ENCODE data around the gene PPP2R2D. TPM values are rescaled to one million over a fixed set of nuclear protein-coding genes. Genes with fewer than 3 reads are reported as not detected.

The PPP2R2D gene
- total RNA-seq, 2 experiments from 2014 or later: 31.6 to 32.3 TPM

- CTCF ChIA-PET: no interaction called here
- H3K4me1 Mint-ChIP-seq (ENCODE audit: low read depth): no peaks in the 10 kb centered on the region
- H3K4me3 Mint-ChIP-seq: no peak overlapping the region
- H3K9me3 Mint-ChIP-seq: no peaks in the 10 kb centered on the region
- POLR2A ChIA-PET: no interaction called here
- H3K27me3 Mint-ChIP-seq: peaks cover 4% of the 10 kb centered on the region
- H3K27ac Mint-ChIP-seq: no peak overlapping the region
- intact Hi-C loops (cut with micrococcal nuclease): no loop called here
- ATAC-seq (no peak), DNase-seq (no peak)
- TF ChIP-seq CTCF (IDR thresholded peaks at IDR 0.05): no peak
- H3K36me3 Mint-ChIP-seq (ENCODE audit: low read depth): no peaks in the 10 kb centered on the region
These were observed 32.4 kb upstream of the PPP2R2D start for GRCh38 chr10:131868436-131868835.

GRCh38 chr10:131869344-131869743 lies 31.5 kb upstream of the PPP2R2D start:
- no peak overlapping the region for H3K27ac Mint-ChIP-seq
- POLR2A ChIA-PET: no interaction called here
- H3K4me1 Mint-ChIP-seq (ENCODE audit: low read depth): no peaks in the 10 kb centered on the region

GRCh38 chr10:131870411-131870810 lies 30.4 kb upstream of the PPP2R2D start:
- Mint-ChIP-seq H3K9me3 (no peaks in the 10 kb centered on the region), H3K27ac (no peak overlapping the region), H3K4me3 (no peak overlapping the region), H3K36me3 (ENCODE audit: low read depth) (no peaks in the 10 kb centered on the region), H3K4me1 (ENCODE audit: low read depth) (peaks cover 4% of the 10 kb centered on the region), H3K27me3 (peaks cover 3% of the 10 kb centered on the region)
- no peak for ATAC-seq
- POLR2A ChIA-PET: no interaction called here
- CTCF ChIA-PET: interaction anchor here (0.8 to 1.2 kb wide), 2 partner anchors 9 to 10 kb away, joined by 3 read pairs; no protein-coding TSS in a partner anchor
- DNase-seq: no peak
- no peak for TF ChIP-seq CTCF (IDR thresholded peaks at IDR 0.05)
- intact Hi-C loops (cut with micrococcal nuclease): no loop called here

More at GRCh38 chr10:131869344-131869743, 31.5 kb upstream of the PPP2R2D start:
- Mint-ChIP-seq H3K4me3 (no peak overlapping the region), H3K9me3 (no peaks in the 10 kb centered on the region), H3K36me3 (ENCODE audit: low read depth) (no peaks in the 10 kb centered on the region), H3K27me3 (peaks cover 3% of the 10 kb centered on the region)
- ATAC-seq (no peak), DNase-seq (no peak)
- CTCF ChIA-PET: no interaction called here
- no peak for TF ChIP-seq CTCF (IDR thresholded peaks at IDR 0.05)
- intact Hi-C loops (cut with micrococcal nuclease): no loop called here

- H3K27ac Mint-ChIP-seq: no peak overlapping the region
- no peaks in the 10 kb centered on the region for H3K9me3 Mint-ChIP-seq
- no peak for TF ChIP-seq CTCF (IDR thresholded peaks at IDR 0.05)
- DNase-seq (no peak), ATAC-seq (no peak)
- no peaks in the 10 kb centered on the region for H3K36me3 Mint-ChIP-seq (ENCODE audit: low read depth)
- POLR2A ChIA-PET: no interaction called here
- H3K4me3 Mint-ChIP-seq: no peak overlapping the region
- intact Hi-C loops (cut with micrococcal nuclease): no loop called here
- H3K4me1 Mint-ChIP-seq (ENCODE audit: low read depth): peaks cover 4% of the 10 kb centered on the region
- peaks cover 2% of the 10 kb centered on the region for H3K27me3 Mint-ChIP-seq
- CTCF ChIA-PET: interaction anchor here (0.7 to 1.2 kb wide), 2 partner anchors 9 to 15 kb away, joined by 3 read pairs; no protein-coding TSS in a partner anchor
These were observed 29.8 kb upstream of the PPP2R2D start for GRCh38 chr10:131870831-131871672.

GRCh38 chr10:131871673-131872005 lies 29.2 kb upstream of the PPP2R2D start:
- Mint-ChIP-seq H3K4me1 (ENCODE audit: low read depth) (peaks cover 4% of the 10 kb centered on the region), H3K36me3 (ENCODE audit: low read depth) (no peaks in the 10 kb centered on the region), H3K4me3 (no peak overlapping the region), H3K27ac (no peak overlapping the region), H3K27me3 (peaks cover 8% of the 10 kb centered on the region), H3K9me3 (no peaks in the 10 kb centered on the region)
- intact Hi-C loops (cut with micrococcal nuclease): no loop called here
- ChIA-PET CTCF (no interaction called here), POLR2A (no interaction called here)
- TF ChIP-seq CTCF (IDR thresholded peaks at IDR 0.05): no peak
- DNase-seq: no peak
- no peak for ATAC-seq

Data from activated CD8-positive, alpha-beta T cell treated with anti-CD3 and anti-CD28 coated beads for 36 hours (primary cell).